Esophagus mucosa (tissue), 1 donor: ENCODE data around the gene SUSD5. TPM values are rescaled to one million over a fixed set of nuclear protein-coding genes. Genes with fewer than 3 reads are reported as not detected.

Experiments used
- ATAC-seq: fragments of 200-7000 bp; cut with Tn5 transposase; one replicate; pipeline ENCODE4 v1.9.1; 2020
- total RNA-seq: library from RNA; stranded (reverse); gene quantifications from one replicate; pipeline ENCODE4 v1.2.4, GENCODE V29; 2023
- donor health status: DM: yes; HTN: yes; CAD: no.

SUSD5 gene
- total RNA-seq = 0.08 TPM

DNA sequence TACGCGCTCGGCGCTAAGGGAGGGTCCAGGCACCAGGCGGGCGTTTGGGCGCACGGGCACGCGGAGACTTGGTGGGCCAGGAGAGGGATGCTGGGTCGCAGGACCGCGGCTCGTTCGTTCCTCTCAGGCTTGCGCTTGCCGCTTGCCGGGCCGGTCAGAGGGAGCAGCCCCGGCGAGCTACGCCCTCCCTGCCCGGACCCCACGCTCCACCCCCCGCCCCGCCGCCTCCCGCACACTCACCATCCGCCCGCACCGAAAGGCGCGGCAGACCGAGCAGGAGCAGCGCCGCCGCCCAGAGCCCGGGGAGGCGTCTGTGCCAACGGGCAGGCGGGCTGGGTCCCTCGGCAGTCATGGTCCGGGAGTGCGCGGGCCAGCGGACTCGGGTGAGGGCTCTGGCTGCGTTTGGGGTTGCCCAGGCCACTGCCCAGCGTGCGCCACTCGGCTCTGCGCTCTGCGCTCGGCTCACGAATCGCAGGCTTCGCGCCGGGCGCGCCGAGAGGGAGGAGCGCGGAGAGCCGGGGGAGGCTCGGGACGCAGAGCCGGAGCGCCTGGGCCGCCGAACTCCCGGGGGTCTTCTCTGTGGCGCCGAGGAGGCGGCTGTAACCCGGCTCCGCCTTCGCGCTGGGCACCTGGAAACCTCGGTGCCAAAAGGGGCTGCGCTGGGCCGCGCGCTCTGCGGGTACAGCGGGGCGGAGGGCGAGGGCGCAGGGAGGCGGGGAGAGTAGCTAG, at the start of gene SUSD5:
SUSD5 (minus strand) TSS at position 365 of the 729 bp plus-strand sequence; CDS start at position 352, 13 bp downstream.
- ATAC-seq = no peak

DNA sequence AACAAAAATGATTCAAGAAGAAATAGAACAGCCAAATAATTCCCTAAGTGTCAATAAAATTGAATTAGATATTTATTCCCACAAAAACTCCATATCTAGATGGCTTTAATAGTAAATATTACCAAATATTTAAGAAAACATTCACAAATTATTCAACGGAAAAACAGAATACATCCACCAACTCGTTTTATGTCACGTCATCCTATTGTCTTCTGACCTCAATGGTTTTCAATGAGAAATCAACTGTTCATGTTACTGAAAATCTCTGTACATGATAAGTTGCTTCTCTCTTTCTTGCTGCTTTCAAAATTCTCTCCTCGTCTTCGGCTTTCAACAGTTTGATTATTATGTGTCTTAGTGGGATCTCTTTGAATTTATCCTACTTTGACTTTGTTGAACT, 41.5 kb upstream of the SUSD5 start:
- no peak for ATAC-seq

DNA sequence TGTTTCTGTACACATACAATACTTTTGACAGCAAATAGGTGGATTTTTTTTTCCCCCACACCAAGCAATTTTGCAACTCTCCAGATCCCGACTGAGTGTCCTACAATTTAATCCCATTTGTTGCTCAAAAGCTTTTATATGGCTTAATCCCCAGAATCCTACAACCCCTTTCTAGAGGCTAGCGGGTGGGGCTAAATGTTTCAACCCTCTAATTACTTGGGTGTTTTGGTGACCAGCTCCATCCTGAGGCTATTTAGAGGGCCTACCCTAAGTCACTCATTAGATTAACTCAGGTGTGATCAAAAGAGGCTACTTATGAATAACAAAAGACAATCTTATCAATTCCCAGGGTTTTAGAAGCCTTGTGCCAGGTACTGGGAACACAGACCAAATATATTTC, 37.6 kb upstream of the SUSD5 start:
- no peak for ATAC-seq

DNA sequence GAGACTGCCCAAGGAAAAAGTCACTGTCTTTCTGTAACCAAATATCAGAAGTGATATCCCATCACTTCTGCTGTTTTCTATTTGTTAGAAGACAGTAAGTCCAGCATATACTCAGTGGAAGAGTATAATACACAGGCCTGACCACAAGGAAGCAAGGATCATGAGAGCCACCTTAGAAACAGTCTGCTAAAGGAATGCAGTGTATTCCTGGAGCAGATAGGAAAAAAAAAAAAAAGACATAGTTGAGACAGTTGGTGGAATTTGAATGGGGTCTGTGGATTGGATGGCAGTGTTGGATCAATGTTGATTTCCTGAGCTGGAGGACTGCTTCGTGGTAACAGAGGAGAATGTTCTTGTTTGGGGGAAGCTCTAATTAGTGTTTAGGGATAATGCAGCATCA, 32.1 kb upstream of the SUSD5 start:
- ATAC-seq = no peak

DNA sequence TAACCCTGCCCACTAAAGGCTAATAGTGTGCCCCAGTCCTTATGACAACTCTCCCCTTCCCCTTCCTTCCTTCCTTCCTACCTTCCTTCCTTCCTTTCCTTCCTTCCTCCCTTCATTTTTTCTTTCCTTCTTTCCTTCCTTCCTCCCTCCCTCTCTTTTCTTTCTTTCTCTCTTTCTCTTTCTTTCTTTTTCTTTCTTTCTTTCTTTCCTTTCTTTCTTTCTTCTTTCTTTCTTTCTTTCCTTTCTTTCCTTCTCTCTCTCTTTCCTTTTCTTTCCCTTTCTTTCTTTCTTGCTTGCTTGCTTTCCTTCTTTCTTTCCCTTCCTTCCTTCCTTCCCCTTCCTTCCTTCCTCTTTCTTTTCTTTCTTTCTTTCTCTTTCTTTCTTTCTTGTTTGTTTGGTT, 28.2 kb upstream of the SUSD5 start:
- ATAC-seq = no peak

DNA sequence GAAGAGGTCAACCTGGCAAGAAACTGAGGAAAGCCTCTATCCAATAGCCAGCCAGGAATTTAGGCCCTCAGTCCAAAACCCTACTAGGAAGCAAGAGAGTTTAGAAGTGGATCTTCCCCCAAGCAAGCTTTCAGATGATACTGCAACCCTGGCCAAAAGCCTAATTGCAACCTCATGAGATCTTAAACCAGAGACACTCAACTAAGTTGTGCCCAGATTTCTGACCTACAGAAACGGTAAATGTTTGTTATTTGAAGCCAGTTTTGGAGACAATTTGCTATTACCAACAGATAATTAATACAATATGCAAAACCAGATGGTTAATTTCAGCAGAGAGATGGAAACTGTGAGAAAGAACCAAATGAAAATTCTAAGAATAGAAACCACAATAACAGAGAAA, 21.7 kb upstream of the SUSD5 start:
- no peak for ATAC-seq

DNA sequence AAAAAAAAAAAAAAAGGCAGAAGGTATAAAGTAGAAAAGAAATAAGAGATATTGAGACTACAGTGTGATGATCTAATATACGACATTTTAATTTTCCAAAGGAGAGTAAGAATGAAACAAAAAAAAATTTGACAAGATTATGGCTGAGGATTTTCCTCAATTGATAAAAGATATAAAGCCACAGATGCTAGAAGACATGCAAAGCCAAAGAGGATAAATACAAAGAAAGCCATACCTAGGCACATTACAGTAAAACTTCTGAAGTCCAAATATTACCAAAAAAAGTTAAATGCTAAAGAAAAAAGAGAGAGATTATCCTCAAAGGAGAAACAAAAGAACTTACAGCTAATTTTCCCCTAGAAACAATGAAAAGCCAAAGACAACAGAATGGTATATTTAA, 20.3 kb upstream of the SUSD5 start:
- no peak for ATAC-seq

DNA sequence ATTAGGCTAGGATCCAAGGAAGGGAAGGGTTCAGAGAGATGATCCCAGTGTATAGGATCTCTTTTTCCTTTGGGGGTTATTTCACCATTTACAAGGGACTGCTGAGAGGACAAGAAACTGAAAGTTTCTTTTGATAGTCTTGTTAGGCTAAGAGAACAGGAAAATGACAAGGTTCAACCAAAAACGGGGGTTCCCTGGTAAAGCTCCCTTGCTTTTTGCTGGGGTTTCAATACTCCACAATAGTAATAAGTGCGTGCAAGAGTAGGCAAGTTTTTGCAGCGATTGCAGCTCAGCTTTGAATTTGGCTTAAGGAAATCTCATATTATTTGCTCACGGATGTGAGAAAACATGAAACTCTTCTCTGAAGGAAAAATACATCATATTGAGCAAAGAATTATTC, 18.8 kb upstream of the SUSD5 start:
- no peak for ATAC-seq

DNA sequence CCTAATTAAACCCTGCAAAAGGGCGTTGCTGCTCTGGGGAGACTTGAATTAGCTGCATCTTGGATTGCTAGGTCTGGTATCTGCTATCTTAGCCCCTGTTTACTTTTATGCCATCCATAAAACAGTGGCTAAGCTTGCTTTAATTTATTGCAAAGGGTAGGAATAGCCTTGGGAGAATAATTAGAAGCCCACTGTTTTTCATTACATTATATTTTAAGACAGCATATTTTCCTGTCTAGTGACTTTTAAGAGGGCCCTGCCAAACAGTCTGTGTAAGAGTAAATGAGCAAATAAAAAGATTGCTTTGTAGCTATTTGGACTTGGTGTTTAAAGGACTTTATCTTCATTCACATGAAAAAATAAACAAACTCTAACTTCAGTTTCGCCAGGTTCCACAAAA, 17.4 kb upstream of the SUSD5 start:
- no peak for ATAC-seq

DNA sequence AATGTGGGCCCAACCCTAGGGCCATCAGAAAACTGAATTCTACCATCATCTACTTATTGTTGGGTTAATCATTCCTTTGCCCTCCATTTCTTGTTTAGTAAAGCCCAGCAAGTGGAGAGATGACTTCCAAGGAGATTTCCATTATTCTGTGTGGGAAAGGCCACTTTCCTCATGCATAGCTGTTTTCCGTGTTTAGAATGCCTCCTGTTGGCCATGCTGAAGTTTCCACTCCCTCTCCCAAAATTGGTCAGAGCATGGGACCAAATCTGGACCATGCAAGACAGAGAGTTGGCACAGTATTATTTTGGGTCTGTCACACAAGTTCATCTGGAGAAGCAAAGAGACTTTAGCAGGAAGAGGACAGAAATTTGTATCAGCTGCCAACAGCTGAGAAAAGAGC, 15.3 kb upstream of the SUSD5 start:
- ATAC-seq = no peak

DNA sequence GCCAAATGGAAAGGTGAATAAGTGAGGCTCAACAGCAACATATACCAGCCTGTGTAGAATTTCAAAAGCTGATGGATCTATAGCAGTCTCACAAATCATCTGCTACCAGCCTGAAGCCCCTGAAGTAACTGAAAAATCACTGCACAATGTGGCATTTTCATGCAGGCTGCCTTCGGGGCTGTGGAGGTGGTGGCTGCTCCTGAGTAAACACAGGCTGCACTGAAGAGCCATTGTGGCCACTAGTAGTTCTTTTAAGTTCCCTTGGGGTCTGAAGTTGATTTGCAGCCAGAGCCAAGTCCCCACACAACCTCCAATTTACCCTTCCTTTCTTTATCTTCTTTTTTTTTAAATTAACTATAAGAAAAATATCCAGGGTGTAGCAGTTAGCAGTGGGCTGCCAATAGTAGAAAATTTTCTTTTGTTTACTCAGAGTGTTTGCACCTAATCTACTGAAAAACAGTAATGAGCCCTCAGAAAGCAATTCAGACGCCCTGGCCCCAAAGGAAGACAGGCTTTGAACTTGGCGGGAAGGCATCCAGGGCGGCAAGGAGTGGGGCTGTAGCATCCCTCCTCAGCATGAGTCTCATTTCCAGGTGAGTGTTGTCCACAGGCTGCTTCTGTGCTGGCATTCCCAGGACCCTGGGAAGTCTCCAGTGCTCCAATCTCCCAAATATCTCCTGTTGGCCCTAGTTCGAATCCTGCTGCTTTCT, 13.3 kb upstream of the SUSD5 start:
- no peak for ATAC-seq

DNA sequence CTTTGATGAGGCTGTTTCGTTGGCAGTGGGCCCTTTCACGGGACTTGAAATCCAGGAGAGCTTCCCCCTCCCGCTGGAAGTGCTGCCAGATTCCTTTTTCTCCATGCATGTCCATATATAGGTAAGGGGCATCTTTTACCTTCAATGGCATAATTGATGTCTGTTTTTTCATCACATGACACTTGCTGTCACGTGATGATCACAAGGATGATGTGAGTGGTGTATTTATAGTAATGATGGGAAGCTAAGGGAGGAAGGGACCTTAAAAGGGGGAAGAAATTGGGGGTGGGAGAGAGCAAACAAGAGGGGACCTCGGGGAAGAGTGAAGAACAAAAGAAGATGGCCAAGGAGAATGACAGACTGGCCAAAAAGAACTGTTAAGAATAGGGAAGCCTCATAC, 11.3 kb upstream of the SUSD5 start:
- ATAC-seq = no peak

DNA sequence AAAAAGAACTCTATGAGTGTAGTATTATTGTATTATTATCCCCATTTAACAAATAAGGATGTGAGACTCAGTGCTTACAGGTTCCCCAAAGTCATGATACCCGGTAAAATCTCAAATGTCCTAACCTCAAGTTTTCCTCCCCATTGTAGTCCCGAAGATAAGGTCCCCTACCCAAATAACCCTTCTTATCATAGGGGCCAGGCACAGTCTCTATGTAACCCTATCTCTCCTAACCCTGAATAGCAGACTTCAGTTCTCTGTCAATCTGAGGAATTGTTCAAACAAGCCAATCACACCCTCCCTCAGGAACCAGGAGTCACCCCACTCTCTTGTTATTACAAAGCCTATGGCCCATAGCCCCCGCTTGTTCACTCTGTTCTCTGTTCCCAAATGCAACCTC, 10.5 kb upstream of the SUSD5 start:
- no peak for ATAC-seq

DNA sequence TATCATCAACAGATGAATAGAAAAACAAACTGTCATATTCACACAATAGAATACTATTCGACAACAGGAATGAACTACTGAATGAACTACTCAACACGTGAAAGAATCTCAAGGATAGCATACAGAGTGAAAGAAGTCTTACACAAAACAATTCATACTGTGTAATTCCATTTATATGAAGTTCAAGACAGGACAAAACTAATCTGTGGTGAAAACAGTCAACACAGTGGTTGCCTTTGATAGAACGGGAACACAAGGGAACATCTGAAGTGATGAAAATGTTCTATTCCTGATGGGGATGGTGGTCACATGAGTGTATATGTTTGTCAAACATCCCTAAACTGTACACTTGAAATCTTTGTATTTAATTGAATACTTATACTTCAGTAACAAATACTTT, 2.6 kb upstream of the SUSD5 start:
- no peak for ATAC-seq

DNA sequence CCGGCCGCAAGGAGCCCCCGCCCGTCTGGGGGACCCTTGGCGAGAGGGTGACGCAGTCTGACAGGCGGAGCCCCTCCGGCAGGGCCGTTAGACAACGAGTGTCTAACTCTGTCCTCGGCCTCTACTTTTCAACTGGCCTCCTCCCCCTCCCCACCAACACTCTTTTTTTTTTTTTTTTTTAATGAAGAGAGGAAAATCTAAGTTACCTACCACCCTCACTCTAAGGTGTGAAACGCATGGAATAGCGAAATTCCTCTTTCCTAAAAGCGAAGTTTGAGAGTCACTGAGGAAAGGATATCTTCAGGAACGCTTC, 521 bp upstream of the SUSD5 start:
- ATAC-seq = no peak

DNA sequence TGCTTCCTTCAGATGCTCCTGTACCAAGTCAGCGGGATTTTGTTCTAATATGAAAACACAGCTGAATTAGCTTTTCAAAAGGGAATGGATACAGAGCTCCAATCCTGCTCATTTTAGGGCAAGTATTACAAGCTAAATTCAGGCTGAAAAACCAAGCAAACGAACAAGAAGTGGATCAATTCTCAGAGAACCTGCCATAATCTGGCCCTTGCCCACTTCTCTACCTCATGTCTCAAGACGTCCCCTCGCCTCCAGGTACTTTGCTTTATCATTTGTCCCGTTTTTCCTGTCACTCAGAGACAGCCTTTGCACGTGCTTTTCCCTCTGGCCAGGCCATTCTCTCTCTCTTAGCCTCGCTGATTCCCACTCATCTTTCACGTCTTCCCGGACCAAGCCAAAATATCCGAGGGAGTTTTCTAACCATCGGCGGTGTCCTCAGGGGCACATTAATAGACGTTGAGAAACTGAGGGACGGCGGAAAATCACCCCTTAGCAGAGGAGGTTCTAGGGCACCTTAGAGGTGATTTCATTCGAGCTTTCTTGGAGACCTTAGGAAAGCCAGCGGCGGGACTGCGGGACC, 654 bp downstream of the SUSD5 start:
- ATAC-seq = no peak

DNA sequence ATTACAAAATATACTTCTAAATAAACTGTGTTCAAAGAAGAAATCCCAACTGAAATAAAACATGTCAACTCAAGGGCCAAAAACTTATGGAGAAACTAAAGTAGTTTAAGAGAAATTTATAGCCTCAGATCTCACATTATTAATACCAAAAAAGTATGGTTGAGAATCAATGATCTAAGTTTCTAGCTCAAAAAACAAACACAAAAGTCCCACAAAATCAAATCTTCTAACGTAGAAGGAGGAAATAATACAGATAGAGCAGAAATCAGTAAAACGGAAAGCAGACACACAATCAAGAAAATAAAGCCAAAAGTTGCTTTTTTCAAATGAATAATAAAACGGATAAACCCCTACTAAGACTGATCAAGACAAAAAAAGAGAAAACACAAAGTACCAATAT, 2.9 kb downstream of the SUSD5 start:
- ATAC-seq = no peak

DNA sequence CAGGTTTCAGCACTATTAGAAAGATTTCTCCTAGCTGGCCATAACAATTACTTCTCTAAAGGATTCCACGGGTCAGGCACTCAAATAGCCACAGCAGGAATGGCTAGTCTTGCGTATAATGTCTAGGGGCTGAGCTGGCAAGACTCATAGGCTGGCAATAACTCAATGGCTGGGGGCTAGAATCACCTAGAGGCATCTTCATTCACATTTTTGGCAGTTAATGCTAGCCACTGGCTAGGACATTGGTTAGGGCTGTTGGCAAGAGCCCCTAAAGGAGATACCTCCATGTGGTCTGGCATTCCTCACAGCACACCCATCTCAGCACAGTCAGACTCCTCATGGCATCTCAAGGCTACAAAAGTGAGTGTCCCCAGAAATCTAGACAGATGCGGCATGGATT, 6.2 kb downstream of the SUSD5 start:
- ATAC-seq = no peak

DNA sequence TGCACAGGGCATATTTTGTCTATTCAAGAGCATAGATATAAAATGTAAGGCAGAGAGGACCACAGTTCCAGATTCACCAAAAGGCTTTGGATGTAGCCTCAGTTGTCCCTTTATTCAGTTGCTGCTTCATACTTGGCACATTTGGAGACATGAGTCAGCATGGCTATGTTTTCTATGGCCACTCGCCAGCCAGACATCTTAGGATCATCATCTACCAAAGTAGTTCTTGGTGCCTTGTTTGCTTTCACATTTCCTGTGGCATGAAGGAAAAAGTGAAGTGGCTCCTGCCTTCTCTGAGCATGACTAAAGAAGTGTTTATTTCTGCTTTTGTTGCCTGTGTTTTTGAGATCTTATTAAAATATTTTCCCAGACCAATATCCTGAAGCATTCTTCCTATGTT, 7.2 kb downstream of the SUSD5 start:
- ATAC-seq = no peak

DNA sequence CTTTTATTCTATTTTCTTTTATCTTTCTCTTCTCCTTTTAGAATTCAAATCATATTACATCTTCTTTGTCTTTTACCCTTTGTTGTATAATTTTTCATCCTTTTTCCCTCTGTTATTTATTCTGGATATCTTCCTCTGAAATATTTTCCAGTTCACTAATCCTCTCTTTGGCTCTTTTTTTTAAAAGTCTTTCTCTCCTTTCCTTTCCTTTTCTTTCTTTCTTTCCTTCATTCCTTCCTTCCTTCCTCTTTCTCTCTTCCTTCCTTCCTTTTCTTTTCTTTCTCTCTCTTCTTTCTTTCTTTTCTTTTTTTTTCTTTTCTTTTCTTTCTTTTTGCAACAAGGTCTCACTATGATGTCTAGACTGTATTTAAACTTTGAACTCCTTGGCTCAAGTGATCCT, 9.3 kb downstream of the SUSD5 start:
- no peak for ATAC-seq

DNA sequence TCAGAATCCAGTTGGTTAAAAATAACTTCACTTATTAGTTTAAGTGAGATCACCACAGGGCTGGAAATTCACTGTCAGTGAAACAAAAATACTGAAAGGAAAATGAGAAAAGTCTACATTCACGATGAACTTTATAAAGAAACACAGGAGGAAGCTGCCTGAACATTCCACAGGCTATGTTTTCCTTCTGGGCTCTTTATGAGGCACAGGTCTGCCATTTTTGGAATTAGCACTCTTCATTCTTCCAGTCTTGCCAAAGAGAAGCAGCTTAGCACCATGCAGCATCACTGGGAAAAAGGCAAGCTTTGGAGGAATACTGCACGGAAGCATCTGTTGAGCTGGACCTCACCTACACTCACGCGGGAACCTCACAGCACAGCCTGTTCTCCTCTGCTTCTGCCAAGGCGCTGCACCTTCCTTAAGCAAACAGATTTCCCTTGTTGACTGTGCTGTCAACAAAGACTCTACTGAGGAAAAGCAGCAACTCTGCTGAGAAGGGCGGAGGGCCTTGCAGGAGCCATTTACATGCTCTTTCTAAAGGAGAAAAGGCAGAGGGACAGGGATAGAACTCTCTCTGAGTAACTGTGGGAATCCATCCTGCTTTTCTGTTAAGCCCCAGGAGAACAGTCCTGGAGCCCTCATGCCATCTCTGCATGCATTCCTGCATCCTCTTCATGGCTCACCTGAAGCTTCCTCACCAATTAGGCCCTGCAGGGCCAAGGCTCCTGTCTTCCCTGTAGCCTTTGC, 15.7 kb downstream of the SUSD5 start:
- no peak for ATAC-seq

DNA sequence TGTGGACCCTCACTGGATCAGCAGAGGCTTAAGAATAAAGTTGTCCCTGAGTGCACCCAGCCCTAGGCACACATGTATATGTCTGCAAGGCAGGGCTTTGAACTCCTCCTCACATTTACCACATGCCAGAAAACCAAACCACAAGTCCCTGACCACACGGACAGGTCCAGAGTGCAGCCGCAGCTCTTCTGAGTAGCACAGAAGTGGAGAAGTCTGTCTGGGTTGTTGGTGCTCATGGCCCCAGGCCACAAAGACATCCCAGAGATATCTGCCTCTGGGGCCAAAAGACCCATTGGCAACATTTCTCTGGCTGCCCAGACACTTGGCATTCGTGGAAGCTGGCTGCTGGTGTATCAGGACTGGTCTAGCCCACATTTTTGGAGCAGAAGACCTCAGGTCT, 17.4 kb downstream of the SUSD5 start:
- ATAC-seq = no peak

DNA sequence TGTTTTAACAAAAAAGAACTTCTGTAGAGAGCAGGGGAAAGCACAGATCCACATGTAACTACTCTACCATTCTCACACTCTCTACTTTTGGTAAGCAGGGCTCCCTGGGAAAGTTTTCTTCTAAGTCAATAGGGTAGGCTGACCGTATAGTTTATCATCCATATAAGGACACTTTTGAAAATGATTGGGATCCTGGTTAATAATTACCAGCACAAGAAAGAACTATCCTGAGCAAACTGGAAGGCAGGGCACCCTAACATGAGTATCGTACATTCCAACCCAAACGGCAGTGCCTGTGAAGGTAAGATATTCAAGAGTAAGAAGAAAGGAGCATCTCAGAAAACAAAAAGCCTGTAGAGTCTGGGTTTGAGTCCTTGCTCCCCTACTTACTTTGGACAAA, 22.1 kb downstream of the SUSD5 start:
- ATAC-seq = no peak

DNA sequence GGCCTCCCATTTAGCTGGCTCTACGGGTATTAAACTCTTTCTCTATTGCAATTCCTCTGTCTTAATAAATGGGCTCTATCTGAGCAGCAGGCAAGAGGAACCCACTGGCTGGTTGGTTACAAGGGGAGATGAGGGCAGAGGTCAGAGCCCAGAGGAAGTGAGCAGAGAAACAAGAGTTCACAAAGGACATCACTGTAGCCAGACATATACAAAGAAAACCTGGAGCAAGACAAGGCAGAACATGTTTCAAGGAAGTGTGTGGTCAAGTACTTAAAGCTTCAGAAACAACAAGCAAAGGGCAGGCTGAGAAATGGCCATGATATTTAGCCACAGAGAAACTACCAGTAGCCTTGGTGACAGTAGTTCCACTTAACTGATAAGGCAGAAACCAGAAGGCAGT, 24.3 kb downstream of the SUSD5 start:
- no peak for ATAC-seq
